GM19467 (cell line): ENCODE data around the gene DLG2.

Source experiments
- ATAC-seq: cut with Tn5 transposase; IDR thresholded peaks from one replicate; pipeline ENCODE4 v1.9.1; 2021; ENCODE audit warnings: mild to moderate bottlenecking, moderate library complexity; ENCODE audit not compliant: unreplicated experiment

DLG2 gene

GRCh38 chr11:84430661-84431060 lies 1196.5 kb downstream of the DLG2 start:
- no peak for ATAC-seq

GRCh38 chr11:84425673-84426072 lies 1201.5 kb downstream of the DLG2 start:
- ATAC-seq, result no peak

- no peak for ATAC-seq
Measured at GRCh38 chr11:84420271-84420670, 1206.9 kb downstream of the DLG2 start.

- no peak for ATAC-seq
Measured at GRCh38 chr11:84419616-84420015, 1207.5 kb downstream of the DLG2 start.

GRCh38 chr11:84414920-84415319 lies 1212.2 kb downstream of the DLG2 start:
- ATAC-seq, result no peak

- ATAC-seq, result no peak
Measured at GRCh38 chr11:84413549-84413948, 1213.6 kb downstream of the DLG2 start.

- no peak for ATAC-seq
Measured at GRCh38 chr11:84412862-84413261, 1214.3 kb downstream of the DLG2 start.

- ATAC-seq, result no peak
Measured at GRCh38 chr11:84408946-84409411, 1218.2 kb downstream of the DLG2 start.

- no peak for ATAC-seq
Measured at GRCh38 chr11:84407091-84407490, 1220.1 kb downstream of the DLG2 start.

- no peak for ATAC-seq
Measured at GRCh38 chr11:84398017-84398626, 1229.0 kb downstream of the DLG2 start.

GRCh38 chr11:84396521-84396920 lies 1230.6 kb downstream of the DLG2 start:
- ATAC-seq, result no peak

- ATAC-seq, result no peak
Measured at GRCh38 chr11:84390441-84391078, 1236.6 kb downstream of the DLG2 start.

GRCh38 chr11:84389696-84390095 lies 1237.4 kb downstream of the DLG2 start:
- ATAC-seq, result no peak

- peak; percentile 74 for ATAC-seq
Measured at GRCh38 chr11:84384731-84385130, 1242.4 kb downstream of the DLG2 start.

GRCh38 chr11:84383576-84383975 lies 1243.6 kb downstream of the DLG2 start:
- ATAC-seq, result no peak

GRCh38 chr11:84381666-84382065 lies 1245.5 kb downstream of the DLG2 start:
- no peak for ATAC-seq

GRCh38 chr11:84372381-84372950 lies 1254.7 kb downstream of the DLG2 start:
- ATAC-seq, result no peak

- ATAC-seq, result no peak
Measured at GRCh38 chr11:84358034-84358433, 1269.1 kb downstream of the DLG2 start.

- ATAC-seq, result no peak
Measured at GRCh38 chr11:84355911-84356310, 1271.2 kb downstream of the DLG2 start.

- no peak for ATAC-seq
Measured at GRCh38 chr11:84345597-84345996, 1281.5 kb downstream of the DLG2 start.

- ATAC-seq, result no peak
Measured at GRCh38 chr11:84345027-84345426, 1282.1 kb downstream of the DLG2 start.

- no peak for ATAC-seq
Measured at GRCh38 chr11:84339796-84340195, 1287.3 kb downstream of the DLG2 start.
